ENCODE measurements around the gene FSCN2.

The FSCN2 gene

DNA sequence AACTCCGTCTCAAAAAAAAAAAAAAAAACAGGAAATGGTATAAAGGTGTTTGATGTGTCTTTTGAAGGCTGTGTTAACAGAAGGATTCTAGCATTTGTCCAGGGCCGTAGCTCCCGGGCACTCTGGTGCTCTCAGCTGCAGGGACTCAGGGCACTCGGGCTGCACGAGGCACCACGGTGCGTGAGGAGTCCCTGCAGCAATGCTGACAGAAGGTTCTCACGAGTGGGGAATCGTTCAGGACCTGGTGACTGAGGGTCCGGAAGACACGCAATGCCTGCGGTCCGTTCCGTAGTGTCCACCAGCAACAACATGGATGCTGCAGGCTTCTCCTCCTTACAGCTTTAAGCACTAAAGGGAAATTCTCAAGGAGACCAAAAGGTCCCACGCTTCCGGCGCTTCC lies 36.6 kb downstream of the FSCN2 start:
- peaks cover 5% of the 10 kb centered on the region for H3K4me1 ChIP-seq

DNA sequence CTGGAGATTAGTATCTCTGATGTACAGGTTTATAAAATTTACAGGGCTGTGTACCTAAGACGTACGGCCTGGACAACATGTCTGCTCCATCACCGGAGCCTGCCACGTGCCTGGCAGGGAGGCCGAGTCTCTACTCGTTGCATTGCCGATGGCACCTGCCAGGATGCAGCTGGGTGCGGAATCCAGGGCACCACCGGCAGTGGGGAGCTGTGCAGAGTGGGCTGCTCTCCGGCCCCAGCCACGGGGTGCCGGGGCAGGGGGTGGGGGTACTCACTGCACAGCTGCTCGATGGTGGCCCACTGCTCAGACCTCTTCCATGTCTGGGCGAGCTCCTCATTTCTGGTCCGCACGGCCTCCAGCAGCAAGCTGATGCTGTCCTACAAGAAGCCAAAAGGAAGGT lies 37.1 kb downstream of the FSCN2 start:
- Histone ChIP-seq H3K9me3 (ENCODE audit: control insufficient read depth, low read length) (no peaks in the 10 kb centered on the region), H3K4me3 (ENCODE audit: low read depth, low read length) (no peak overlapping the region), H3K27me3 (ENCODE audit: control insufficient read depth, insufficient read depth, low read length) (no peaks in the 10 kb centered on the region), H3K79me2 (no peaks in the 10 kb centered on the region), H3K27ac (no peak overlapping the region), H2AFZ (no peak overlapping the region), H3K4me2 (ENCODE audit: low read length) (no peak overlapping the region), H3K4me1 (peaks cover 5% of the 10 kb centered on the region), H3K9ac (no peak overlapping the region), H3K36me3 (ENCODE audit: control insufficient read depth, insufficient read depth, low read length) (no peaks in the 10 kb centered on the region)
- TF ChIP-seq, protein P1, sequence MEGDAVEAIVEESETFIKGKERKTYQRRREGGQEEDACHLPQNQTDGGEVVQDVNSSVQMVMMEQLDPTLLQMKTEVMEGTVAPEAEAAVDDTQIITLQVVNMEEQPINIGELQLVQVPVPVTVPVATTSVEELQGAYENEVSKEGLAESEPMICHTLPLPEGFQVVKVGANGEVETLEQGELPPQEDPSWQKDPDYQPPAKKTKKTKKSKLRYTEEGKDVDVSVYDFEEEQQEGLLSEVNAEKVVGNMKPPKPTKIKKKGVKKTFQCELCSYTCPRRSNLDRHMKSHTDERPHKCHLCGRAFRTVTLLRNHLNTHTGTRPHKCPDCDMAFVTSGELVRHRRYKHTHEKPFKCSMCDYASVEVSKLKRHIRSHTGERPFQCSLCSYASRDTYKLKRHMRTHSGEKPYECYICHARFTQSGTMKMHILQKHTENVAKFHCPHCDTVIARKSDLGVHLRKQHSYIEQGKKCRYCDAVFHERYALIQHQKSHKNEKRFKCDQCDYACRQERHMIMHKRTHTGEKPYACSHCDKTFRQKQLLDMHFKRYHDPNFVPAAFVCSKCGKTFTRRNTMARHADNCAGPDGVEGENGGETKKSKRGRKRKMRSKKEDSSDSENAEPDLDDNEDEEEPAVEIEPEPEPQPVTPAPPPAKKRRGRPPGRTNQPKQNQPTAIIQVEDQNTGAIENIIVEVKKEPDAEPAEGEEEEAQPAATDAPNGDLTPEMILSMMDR (IDR thresholded peaks at IDR 0.05) = no peak

More for the DNA sequence above, 36.6 kb downstream of the FSCN2 start:
- no peaks in the 10 kb centered on the region for H3K9me3 ChIP-seq (ENCODE audit: control insufficient read depth, low read length)
- no peaks in the 10 kb centered on the region for H3K27me3 ChIP-seq (ENCODE audit: control insufficient read depth, insufficient read depth, low read length)
- H3K79me2 ChIP-seq = no peaks in the 10 kb centered on the region
- H3K36me3 ChIP-seq (ENCODE audit: control insufficient read depth, insufficient read depth, low read length) = no peaks in the 10 kb centered on the region
- no peak overlapping the region for H3K4me2 ChIP-seq (ENCODE audit: low read length)
- no peak overlapping the region for H3K9ac ChIP-seq
- H3K27ac ChIP-seq = no peak overlapping the region
- TF ChIP-seq, protein P1 (IDR thresholded peaks at IDR 0.05) = no peak
- H2AFZ ChIP-seq = no peak overlapping the region
- H3K4me3 ChIP-seq (ENCODE audit: low read depth, low read length) = no peak overlapping the region

DNA sequence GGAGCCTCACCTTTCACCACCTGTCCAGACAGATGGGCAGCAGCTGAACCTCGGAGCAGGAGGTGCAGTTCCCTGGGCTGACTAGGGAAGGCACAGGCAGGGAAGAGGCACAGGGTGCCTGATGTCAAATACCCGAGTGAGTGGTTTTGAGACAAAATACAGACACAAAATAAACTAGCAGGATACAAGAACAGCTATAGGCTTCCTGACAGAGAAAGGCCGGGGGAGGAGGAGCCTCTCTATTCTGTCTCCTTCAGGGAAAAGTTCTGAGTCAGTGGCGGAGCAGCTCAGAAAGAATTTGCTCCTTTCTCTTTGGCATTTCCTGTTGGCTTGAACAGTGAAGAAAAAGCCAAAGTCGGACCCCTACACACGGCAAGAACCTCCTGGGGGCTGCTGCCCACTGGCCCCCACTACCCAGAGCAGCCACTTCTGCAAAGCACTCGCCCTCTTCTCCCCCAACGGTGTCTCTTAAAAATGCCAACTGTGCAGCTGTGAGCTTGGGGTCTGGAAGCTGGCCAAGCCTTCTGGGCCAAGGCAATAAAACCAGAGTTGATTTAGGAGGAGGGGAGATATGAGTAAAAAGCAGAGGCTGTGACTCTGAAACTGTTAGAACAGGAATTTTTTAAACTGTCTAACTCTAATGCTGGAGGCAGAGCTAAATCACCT lies 38.4 kb downstream of the FSCN2 start:
- H3K4me2 ChIP-seq (ENCODE audit: low read length) = peak overlapping the region; percentile 25
- TF ChIP-seq, protein P1 (IDR thresholded peaks at IDR 0.05) = no peak
- peaks cover 2% of the 10 kb centered on the region for H3K79me2 ChIP-seq
- no peaks in the 10 kb centered on the region for H3K9me3 ChIP-seq (ENCODE audit: control insufficient read depth, low read length)
- H3K27ac ChIP-seq = peak overlapping the region; percentile 39
- H3K4me1 ChIP-seq = peaks cover 5% of the 10 kb centered on the region
- no peaks in the 10 kb centered on the region for H3K36me3 ChIP-seq (ENCODE audit: control insufficient read depth, insufficient read depth, low read length)
- H3K27me3 ChIP-seq (ENCODE audit: control insufficient read depth, insufficient read depth, low read length) = no peaks in the 10 kb centered on the region
- H3K9ac ChIP-seq = no peak overlapping the region
- H2AFZ ChIP-seq = no peak overlapping the region
- no peak overlapping the region for H3K4me3 ChIP-seq (ENCODE audit: low read depth, low read length)

DNA sequence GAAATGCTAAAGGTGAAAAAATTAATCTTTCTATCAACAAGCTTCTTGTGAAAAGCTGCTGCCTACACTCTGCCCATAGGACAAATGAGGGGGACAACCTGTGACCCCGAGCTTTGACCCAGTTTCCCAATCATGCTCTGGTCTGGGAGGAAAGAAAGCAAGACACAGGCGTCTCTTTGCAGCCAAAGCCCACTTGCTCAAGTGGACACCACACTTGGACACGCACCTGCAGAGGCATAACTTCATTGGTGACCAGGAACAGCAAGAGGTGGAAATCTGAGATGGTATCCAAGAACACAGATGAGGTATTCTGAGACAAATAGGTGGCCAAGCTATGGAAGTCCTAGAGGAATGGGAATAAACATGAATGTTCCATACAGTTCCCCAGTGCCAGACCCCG lies 39.0 kb downstream of the FSCN2 start:
- Histone ChIP-seq H3K27me3 (ENCODE audit: control insufficient read depth, insufficient read depth, low read length) (no peaks in the 10 kb centered on the region), H3K9me3 (ENCODE audit: control insufficient read depth, low read length) (no peaks in the 10 kb centered on the region), H3K4me3 (ENCODE audit: low read depth, low read length) (no peak overlapping the region), H3K9ac (no peak overlapping the region), H3K4me2 (ENCODE audit: low read length) (peak overlapping the region; percentile 10), H3K36me3 (ENCODE audit: control insufficient read depth, insufficient read depth, low read length) (no peaks in the 10 kb centered on the region), H3K79me2 (peaks cover 2% of the 10 kb centered on the region), H3K4me1 (peaks cover 5% of the 10 kb centered on the region), H2AFZ (no peak overlapping the region), H3K27ac (peak overlapping the region; percentile 39)
- TF ChIP-seq, protein P1 (IDR thresholded peaks at IDR 0.05) = no peak

DNA sequence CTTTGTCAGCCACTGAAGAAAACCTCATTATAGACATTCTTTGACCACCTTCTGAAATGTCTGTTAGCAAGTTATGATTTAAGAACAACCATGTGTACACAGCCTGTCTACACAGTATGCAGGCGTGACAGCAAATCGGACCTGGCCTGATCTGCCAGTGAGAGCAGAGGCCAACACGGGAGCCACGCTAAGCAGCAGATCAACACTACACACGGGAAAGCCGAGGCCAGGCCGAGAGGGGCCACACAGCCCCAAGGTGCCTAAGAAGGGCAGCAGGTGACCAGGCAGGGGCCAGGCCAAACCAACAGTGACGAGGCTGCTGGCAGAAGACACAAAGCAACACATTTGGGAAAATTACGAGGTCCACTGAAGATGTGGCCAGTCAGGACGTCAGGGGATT lies 40.2 kb downstream of the FSCN2 start:
- TF ChIP-seq, protein P1 (IDR thresholded peaks at IDR 0.05) = no peak
- no peak overlapping the region for H2AFZ ChIP-seq
- H3K9me3 ChIP-seq (ENCODE audit: control insufficient read depth, low read length) = no peaks in the 10 kb centered on the region
- H3K79me2 ChIP-seq = peaks cover 4% of the 10 kb centered on the region
- no peak overlapping the region for H3K4me2 ChIP-seq (ENCODE audit: low read length)
- no peak overlapping the region for H3K27ac ChIP-seq
- no peak overlapping the region for H3K4me3 ChIP-seq (ENCODE audit: low read depth, low read length)
- H3K4me1 ChIP-seq = peaks cover 5% of the 10 kb centered on the region
- no peak overlapping the region for H3K9ac ChIP-seq
- no peaks in the 10 kb centered on the region for H3K36me3 ChIP-seq (ENCODE audit: control insufficient read depth, insufficient read depth, low read length)
- H3K27me3 ChIP-seq (ENCODE audit: control insufficient read depth, insufficient read depth, low read length) = no peaks in the 10 kb centered on the region

All from parathyroid adenoma (tissue), 2 donors.